T-cell (primary cell): Measurements from ENCODE around the gene SRGAP1. TPM values are rescaled to one million over a fixed set of nuclear protein-coding genes. Genes with fewer than 3 reads are reported as not detected.
"Not testable (repeated sequence)": the region's sequence is repeated elsewhere in the genome, so short reads cannot be mapped to it uniquely, and the experiment has no call there.

ENCODE experiments used
- ATAC-seq, 4 experiments: fragments of 200-7000 bp in 3 of 4; fragments of 150-1000 bp in 1 of 4; cut with Tn5 transposase; replicated peaks in 1 of 4; 1 replicate in 3 of 4; 2 replicates in 1 of 4; pipeline ENCODE4 v1.10.0; 2021; ENCODE audit warnings: moderate library complexity in 3 of 4, mild to moderate bottlenecking in 2 of 4, moderate number of reproducible peaks in 1 of 4
- CTCF ChIA-PET, 2 donors: fragments of 300-600 bp; sonication (Branson Sonifier 250); formaldehyde crosslinking; loops; one replicate each; lab custom pipeline; 2022; ENCODE audit warnings: antibody characterized with exemption in 2 of 2; lab: Charles Lee
- POLR2A ChIA-PET, 2 donors: fragments of 300-600 bp; sonication (Branson Sonifier 250); formaldehyde crosslinking; loops; one replicate each; lab custom pipeline; 2022; ENCODE audit warnings: antibody characterized with exemption in 2 of 2; lab: Charles Lee
- DNase-seq, 35 experiments: peaks; one replicate each; pipeline versions ENCODE4 v3.0.0 to v3.0.0-alpha.2; 2013 to 2023
- H3K27ac ChIP-seq: one replicate; pipeline ENCODE4 v1.5.1; 2013; ENCODE audit warnings: low read length
- H3K27me3 ChIP-seq, 2 experiments: replicated peaks in 1 of 2; 1 replicate in 1 of 2; 2 replicates in 1 of 2; pipeline versions ENCODE4 v1.6.1 to v1.7.0; 2013; ENCODE audit warnings: low read length in 1 of 2, mixed read lengths in 1 of 2; ENCODE audit not compliant: control insufficient read depth in 2 of 2, insufficient read depth in 2 of 2; ENCODE audit errors: extremely low read depth in 1 of 2
- H3K36me3 ChIP-seq, 2 donors: 1 replicate in 1 of 2; 2 replicates in 1 of 2; pipeline versions ENCODE4 v1.6.1 to v1.7.0; 2013; ENCODE audit warnings: low read length in 1 of 2; ENCODE audit not compliant: control insufficient read depth in 2 of 2, insufficient read depth in 1 of 2; ENCODE audit errors: extremely low read depth in 1 of 2
- H3K4me1 ChIP-seq, 2 experiments: 1 replicate in 1 of 2; 2 replicates in 1 of 2; pipeline versions ENCODE4 v1.6.1 to v1.7.0; 2013; ENCODE audit warnings: low read length in 2 of 2, mixed read lengths in 1 of 2; ENCODE audit not compliant: insufficient read depth in 2 of 2, control insufficient read depth in 1 of 2; ENCODE audit errors: extremely low read depth in 1 of 2
- H3K4me3 ChIP-seq, 2 donors: 1 replicate in 1 of 2; 2 replicates in 1 of 2; pipeline versions ENCODE4 v1.5.1 to v1.7.0; 2013; ENCODE audit warnings: mild to moderate bottlenecking in 2 of 2, low read length in 1 of 2, moderate library complexity in 1 of 2; ENCODE audit not compliant: control insufficient read depth in 1 of 2; ENCODE audit errors: extremely low read depth in 1 of 2
- H3K9me3 ChIP-seq: 2 replicates; pipeline ENCODE4 v1.7.0; 2013
- H3K27ac Mint-ChIP-seq, 2 donors: one replicate each; pipeline ENCODE4 v1.8.0; 2020 to 2021; ENCODE audit warnings: mild to moderate bottlenecking in 2 of 2, mixed read lengths in 2 of 2
- H3K27me3 Mint-ChIP-seq, 2 donors: one replicate each; pipeline ENCODE4 v1.8.0; 2021 to 2022; ENCODE audit warnings: mixed read lengths in 2 of 2
- H3K36me3 Mint-ChIP-seq: one replicate; pipeline ENCODE4 v1.8.0; 2021; ENCODE audit warnings: mixed read lengths
- H3K4me1 Mint-ChIP-seq, 3 donors: one replicate each; pipeline ENCODE4 v1.8.0; 2020 to 2022; ENCODE audit warnings: mixed read lengths in 3 of 3, mild to moderate bottlenecking in 1 of 3
- H3K4me3 Mint-ChIP-seq, 3 donors: one replicate each; pipeline ENCODE4 v1.8.0; 2020 to 2022; ENCODE audit warnings: mild to moderate bottlenecking in 3 of 3, mixed read lengths in 3 of 3, moderate library complexity in 3 of 3
- H3K9me3 Mint-ChIP-seq, 3 donors: one replicate each; pipeline ENCODE4 v1.8.0; 2020 to 2022; ENCODE audit warnings: mixed read lengths in 3 of 3
- WGBS: methylation state at CpG from one replicate; pipeline ENCODE4 v1.1.5; 2013; ENCODE audit warnings: missing lambda C conversion rate; ENCODE audit not compliant: insufficient coverage; 5-methylcytosine and 5-hydroxymethylcytosine counted together
- total RNA-seq, 35 experiments: library from RNA in 6 of 35; stranded (reverse) in 6 of 35; fragments of 120-200 nt in 1 of 35; gene quantifications; one replicate each; pipeline versions ENCODE4 v1.2.1 to v1.2.4 and lab custom pipeline; 2013 to 2026

The SRGAP1 gene
- total RNA-seq, 5 donors from 2014 or later (not counting 1 experiment from before 2014, with no cell fraction given), result 0.07 to 0.38 (median 0.17) TPM; not detected in 1

DNA sequence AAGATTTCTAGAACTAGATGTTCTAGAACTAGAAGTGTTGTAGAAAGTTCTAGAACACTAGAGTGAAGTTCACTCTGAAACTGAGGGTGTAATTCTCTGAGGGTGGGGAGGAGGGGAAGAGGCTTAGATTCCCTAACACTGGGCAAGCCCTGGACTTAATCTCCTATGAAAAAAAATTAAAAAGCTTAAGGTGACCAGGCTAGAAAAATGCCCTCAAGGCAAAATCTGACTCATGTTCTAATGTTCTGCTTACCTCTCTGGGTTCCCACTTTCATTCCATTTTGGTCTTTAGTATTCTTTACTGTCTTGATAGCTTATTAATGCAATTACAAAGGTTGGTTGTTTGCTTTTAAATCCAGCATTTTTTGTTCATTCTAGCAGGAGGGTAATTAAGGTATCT, 276.1 kb downstream of the SRGAP1 start:
- H3K27ac ChIP-seq, result no peak overlapping the region
- ATAC-seq (no peak), DNase-seq (no peak)
- no peaks in the 10 kb centered on the region for H3K4me1 ChIP-seq
- ChIA-PET CTCF (interaction anchor here (0.6 kb wide), 2 partner anchors 61 to 437 kb away, joined by 3 to 5 read pairs; no protein-coding TSS in a partner anchor), POLR2A (interaction anchor here in 1 of 2 donors (0.7 kb wide), 1 partner anchor 162 kb away, joined by 8 read pairs; no protein-coding TSS in a partner anchor)
- no peak overlapping the region for H3K27ac Mint-ChIP-seq
- no peaks in the 10 kb centered on the region for H3K4me1 Mint-ChIP-seq
- no peaks in the 10 kb centered on the region for H3K36me3 ChIP-seq
- H3K27me3 ChIP-seq, result peaks cover 0 to 3% of the 10 kb centered on the region in 2 experiments
- H3K9me3 Mint-ChIP-seq, result no peaks in the 10 kb centered on the region
- H3K9me3 ChIP-seq, result no peaks in the 10 kb centered on the region
- no peaks in the 10 kb centered on the region for H3K36me3 Mint-ChIP-seq
- peaks cover 10 to 15% of the 10 kb centered on the region in 2 donors for H3K27me3 Mint-ChIP-seq
- no peak overlapping the region for H3K4me3 Mint-ChIP-seq
- no peak overlapping the region for H3K4me3 ChIP-seq

DNA sequence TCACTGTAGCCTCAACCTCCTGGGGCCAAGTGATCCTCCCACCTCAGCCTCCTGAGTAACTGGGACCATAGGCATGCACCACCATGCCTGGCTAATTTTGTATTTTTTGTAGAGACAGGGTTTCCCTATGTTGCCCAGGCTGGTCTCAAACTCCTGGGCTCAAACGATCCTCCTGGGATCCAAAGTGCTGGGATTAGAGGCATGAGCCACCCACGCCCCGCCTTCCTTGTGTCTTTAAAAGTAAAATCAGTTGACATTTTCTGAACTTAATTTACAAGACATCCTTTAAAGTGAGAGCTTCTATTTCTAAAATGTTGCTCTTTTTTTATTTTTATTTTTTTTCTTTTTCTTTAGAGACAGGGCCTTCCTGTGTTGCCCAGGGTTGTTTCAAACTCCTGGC, 276.6 kb downstream of the SRGAP1 start:
- H3K36me3 ChIP-seq, H3K4me3 ChIP-seq, H3K27ac Mint-ChIP-seq, H3K4me1 Mint-ChIP-seq, H3K9me3 Mint-ChIP-seq, DNase-seq, H3K27me3 ChIP-seq, H3K4me3 Mint-ChIP-seq, H3K4me1 ChIP-seq, ATAC-seq, H3K9me3 ChIP-seq, H3K27ac ChIP-seq, H3K36me3 Mint-ChIP-seq: not testable (repeated sequence)
- POLR2A ChIA-PET, result interaction anchor here in 1 of 2 donors (0.7 kb wide), 1 partner anchor 162 kb away, joined by 8 read pairs; no protein-coding TSS in a partner anchor
- CTCF ChIA-PET, result interaction anchor here in 1 of 2 donors (0.6 kb wide), 1 partner anchor 436 kb away, joined by 5 read pairs; no protein-coding TSS in a partner anchor
- peaks cover 10 to 15% of the 10 kb centered on the region in 2 donors for H3K27me3 Mint-ChIP-seq
- WGBS, result no CpG with 5 or more reads among the region's 3 CpGs

DNA sequence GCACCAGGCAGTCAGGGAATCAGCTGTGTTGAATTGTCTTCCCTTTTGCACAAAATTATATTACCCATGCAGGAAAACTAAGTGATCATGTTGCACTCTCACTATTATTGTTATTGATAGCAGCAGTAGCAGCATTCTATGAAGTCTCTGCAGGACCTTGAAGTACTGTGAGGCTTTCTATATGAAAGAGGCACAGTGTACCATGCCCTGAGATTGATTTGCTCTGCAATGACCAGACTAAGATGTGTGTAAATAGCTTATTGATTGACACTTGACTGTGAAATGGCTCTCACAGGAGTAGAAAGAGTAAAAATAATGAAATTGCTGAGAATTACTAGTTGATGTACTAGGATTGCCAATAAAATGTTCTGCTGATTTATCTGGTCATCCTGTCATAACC, 277.7 kb downstream of the SRGAP1 start:
- Mint-ChIP-seq H3K4me1 (no peaks in the 10 kb centered on the region), H3K4me3 (no peak overlapping the region), H3K36me3 (no peaks in the 10 kb centered on the region), H3K27me3 (peaks cover 10 to 15% of the 10 kb centered on the region in 2 donors), H3K27ac (no peak overlapping the region), H3K9me3 (no peaks in the 10 kb centered on the region)
- Histone ChIP-seq H3K27ac (no peak overlapping the region), H3K9me3 (no peaks in the 10 kb centered on the region), H3K27me3 (no peaks in the 10 kb centered on the region), H3K4me3 (no peak overlapping the region), H3K4me1 (no peaks in the 10 kb centered on the region), H3K36me3 (no peaks in the 10 kb centered on the region)
- POLR2A ChIA-PET, result no interaction called here
- CTCF ChIA-PET, result no interaction called here
- no peak for ATAC-seq
- DNase-seq, result no peak

DNA sequence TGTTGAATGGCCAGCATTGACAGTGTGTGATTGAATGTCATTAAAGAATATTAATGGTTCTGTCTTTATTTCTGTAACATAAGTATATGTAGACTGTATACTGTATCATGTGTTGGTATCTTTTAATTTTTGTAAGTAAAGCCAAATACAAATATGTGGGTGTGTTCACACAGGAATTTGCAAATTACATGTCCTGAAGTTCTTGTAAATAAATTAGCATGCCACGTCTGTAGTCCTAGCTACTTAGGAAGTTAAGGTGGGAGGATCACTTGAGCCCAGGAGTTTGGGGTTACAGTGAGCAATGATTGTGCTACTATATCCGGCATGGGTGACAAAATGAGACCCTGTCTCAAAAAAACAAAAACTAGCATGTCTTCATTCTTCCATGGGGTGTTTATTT, 278.5 kb downstream of the SRGAP1 start:
- Mint-ChIP-seq H3K27me3 (peaks cover 11 to 15% of the 10 kb centered on the region in 2 donors), H3K36me3 (no peaks in the 10 kb centered on the region), H3K4me1 (no peaks in the 10 kb centered on the region), H3K27ac (no peak overlapping the region), H3K9me3 (no peaks in the 10 kb centered on the region), H3K4me3 (no peak overlapping the region)
- 100% methylated on average over 1 of the region's 2 CpGs for WGBS
- POLR2A ChIA-PET, result no interaction called here
- CTCF ChIA-PET, result no interaction called here
- Histone ChIP-seq H3K9me3 (no peaks in the 10 kb centered on the region), H3K36me3 (no peaks in the 10 kb centered on the region), H3K4me3 (no peak overlapping the region), H3K4me1 (no peaks in the 10 kb centered on the region), H3K27me3 (peaks cover 0 to 5% of the 10 kb centered on the region in 2 experiments), H3K27ac (no peak overlapping the region)
- DNase-seq (no peak), ATAC-seq (no peak)

DNA sequence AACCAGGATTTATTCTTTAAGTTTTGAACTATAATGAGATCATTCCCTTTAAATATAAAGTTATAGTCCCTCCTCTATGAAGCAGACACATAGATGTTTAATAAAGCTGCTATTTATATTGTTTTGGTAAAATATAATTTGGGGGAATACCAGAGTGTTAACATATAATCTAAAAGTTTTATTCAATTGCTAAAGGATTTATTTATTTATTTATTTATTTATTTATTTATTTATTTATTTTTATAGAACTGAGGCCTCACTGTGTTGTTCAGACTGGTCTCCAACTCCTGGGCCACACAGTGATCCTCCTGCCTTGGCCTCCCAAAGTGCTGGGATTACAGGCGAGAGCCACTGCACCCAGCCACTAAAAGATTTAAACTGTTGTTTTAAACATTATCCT, 278.9 kb downstream of the SRGAP1 start:
- Histone ChIP-seq H3K27ac (no peak overlapping the region), H3K27me3 (peaks cover 0 to 5% of the 10 kb centered on the region in 2 experiments), H3K36me3 (no peaks in the 10 kb centered on the region), H3K9me3 (no peaks in the 10 kb centered on the region), H3K4me3 (no peak overlapping the region), H3K4me1 (no peaks in the 10 kb centered on the region)
- Mint-ChIP-seq H3K9me3 (no peaks in the 10 kb centered on the region), H3K4me3 (no peak overlapping the region), H3K27ac (no peak overlapping the region), H3K36me3 (no peaks in the 10 kb centered on the region), H3K4me1 (no peaks in the 10 kb centered on the region), H3K27me3 (peaks cover 9 to 15% of the 10 kb centered on the region in 2 donors)
- POLR2A ChIA-PET, result no interaction called here
- WGBS, result no CpG with 5 or more reads among the region's 1 CpG
- DNase-seq, result no peak
- CTCF ChIA-PET, result no interaction called here
- ATAC-seq, result no peak

DNA sequence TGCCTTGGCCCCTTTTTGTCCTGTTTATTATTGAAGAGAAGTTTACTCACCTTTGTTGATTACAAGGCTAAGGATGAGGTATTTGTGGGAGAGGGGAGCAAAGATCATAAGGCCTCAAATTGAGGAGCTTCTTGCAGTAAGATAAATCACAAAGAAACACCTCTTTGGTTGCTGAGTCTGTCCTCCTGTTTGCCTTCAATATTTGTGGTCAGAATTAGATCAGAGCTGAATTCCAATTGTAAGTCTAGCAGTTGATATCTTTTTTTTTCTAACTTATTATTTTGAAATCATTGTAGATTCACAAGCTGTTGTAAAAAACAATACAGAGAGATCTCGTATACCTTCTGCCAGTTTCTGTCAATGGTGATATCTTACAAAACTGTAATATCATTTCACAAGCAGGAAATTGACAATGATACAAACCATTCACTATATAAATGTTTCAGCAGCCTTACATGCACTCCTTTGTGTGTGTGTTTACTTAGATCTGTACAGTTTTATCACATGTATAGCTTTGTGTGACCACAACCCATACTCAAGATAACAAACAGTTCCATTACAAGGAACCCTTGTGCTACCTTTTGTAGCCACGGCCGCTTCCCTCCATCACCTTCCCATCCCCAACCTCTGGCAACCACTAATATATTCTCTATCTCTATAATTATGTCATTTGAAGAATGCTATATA, 280.2 kb downstream of the SRGAP1 start:
- no peaks in the 10 kb centered on the region for H3K9me3 ChIP-seq
- H3K27me3 ChIP-seq, result peaks cover 0 to 5% of the 10 kb centered on the region in 2 experiments
- H3K27ac ChIP-seq, result no peak overlapping the region
- CTCF ChIA-PET, result no interaction called here
- no peaks in the 10 kb centered on the region for H3K4me1 Mint-ChIP-seq
- no peak overlapping the region for H3K4me3 Mint-ChIP-seq
- POLR2A ChIA-PET, result no interaction called here
- ATAC-seq (no peak), DNase-seq (no peak)
- H3K36me3 ChIP-seq, result no peaks in the 10 kb centered on the region
- no peak overlapping the region for H3K4me3 ChIP-seq
- H3K27ac Mint-ChIP-seq, result no peak overlapping the region
- H3K9me3 Mint-ChIP-seq, result no peaks in the 10 kb centered on the region
- WGBS, result no CpG with 5 or more reads among the region's 3 CpGs
- H3K27me3 Mint-ChIP-seq, result peaks cover 8 to 15% of the 10 kb centered on the region in 2 donors
- no peaks in the 10 kb centered on the region for H3K4me1 ChIP-seq
- no peaks in the 10 kb centered on the region for H3K36me3 Mint-ChIP-seq
